Activated T-cell treated with anti-CD3 and anti-CD28 coated beads for 4 hours (primary cell): ENCODE results near the gene CDK19.
"Not testable (repeated sequence)": the region's sequence is repeated elsewhere in the genome, so short reads cannot be mapped to it uniquely, and the experiment has no call there.

Experiments used
- DNase-seq: peaks from one replicate; pipeline ENCODE4 v3.0.0-alpha.2; 2020

CDK19 gene

GRCh38 chr6:110617057-110617456, 198.2 kb downstream of the CDK19 start:
- no peak for DNase-seq

GRCh38 chr6:110615722-110616121, 199.5 kb downstream of the CDK19 start:
- DNase-seq: no peak

- no peak for DNase-seq
These were observed 200.7 kb downstream of the CDK19 start for GRCh38 chr6:110614586-110614985.

- no peak for DNase-seq
These were observed 201.2 kb downstream of the CDK19 start for GRCh38 chr6:110614106-110614505.

- DNase-seq: no peak
These were observed 201.9 kb downstream of the CDK19 start for GRCh38 chr6:110613356-110613755.

GRCh38 chr6:110612298-110612697, 203.0 kb downstream of the CDK19 start:
- DNase-seq: no peak

- DNase-seq: no peak
These were observed 206.2 kb downstream of the CDK19 start for GRCh38 chr6:110609101-110609500.

- no peak for DNase-seq
These were observed 207.1 kb downstream of the CDK19 start for GRCh38 chr6:110608151-110608550.

- no peak for DNase-seq
These were observed 209.1 kb downstream of the CDK19 start for GRCh38 chr6:110606151-110606550.

GRCh38 chr6:110600640-110601039, 214.6 kb downstream of the CDK19 start:
- not testable (repeated sequence) for DNase-seq

GRCh38 chr6:110597761-110598160, 217.5 kb downstream of the CDK19 start:
- DNase-seq: no peak

GRCh38 chr6:110596354-110596753, 218.9 kb downstream of the CDK19 start:
- no peak for DNase-seq

- no peak for DNase-seq
These were observed 220.2 kb downstream of the CDK19 start for GRCh38 chr6:110595112-110595511.

GRCh38 chr6:110593637-110594036, 221.6 kb downstream of the CDK19 start:
- no peak for DNase-seq

- no peak for DNase-seq
These were observed 222.5 kb downstream of the CDK19 start for GRCh38 chr6:110592765-110593164.

GRCh38 chr6:110590821-110591351, 224.4 kb downstream of the CDK19 start:
- DNase-seq: no peak

- no peak for DNase-seq
These were observed 225.3 kb downstream of the CDK19 start for GRCh38 chr6:110589865-110590513.

GRCh38 chr6:110587328-110587727, 227.9 kb downstream of the CDK19 start:
- no peak for DNase-seq

- DNase-seq: no peak
These were observed 233.6 kb downstream of the CDK19 start for GRCh38 chr6:110581679-110582078.

GRCh38 chr6:110577596-110578167, 237.6 kb downstream of the CDK19 start:
- not testable (repeated sequence) for DNase-seq

GRCh38 chr6:110575925-110576463, 239.3 kb downstream of the CDK19 start:
- DNase-seq: no peak

- no peak for DNase-seq
These were observed 240.5 kb downstream of the CDK19 start for GRCh38 chr6:110574817-110575216.

GRCh38 chr6:110573537-110573936, 241.7 kb downstream of the CDK19 start:
- no peak for DNase-seq

GRCh38 chr6:110573136-110573535, 242.1 kb downstream of the CDK19 start:
- DNase-seq: no peak
